Testis (tissue), 2 donors: ENCODE results near the gene LIG3.

ENCODE experiments used
- CTCF ChIP-seq, 3 experiments: fragments of 450-650 bp in 2 of 3; fragments of 200-600 bp in 1 of 3; sonication (generic) in 1 of 3; IDR thresholded peaks; one replicate each; pipeline ENCODE4 v1.5.1; 2016 to 2019; ENCODE audit warnings: antibody characterized with exemption in 3 of 3, mild to moderate bottlenecking in 2 of 3, moderate library complexity in 1 of 3
- POLR2A ChIP-seq: fragments of 450-650 bp; IDR thresholded peaks from one replicate; pipeline ENCODE4 v1.6.1; 2017; ENCODE audit warnings: antibody characterized with exemption, mild to moderate bottlenecking, moderate library complexity

GRCh38 chr17:35052780-35053179 lies 72.5 kb downstream of the LIG3 start:
- TF ChIP-seq CTCF (IDR thresholded peaks at IDR 0.05) = no peak
- no peak for TF ChIP-seq POLR2A
